DOHH2 (cell line): ENCODE data around the gene PMAIP1.

ENCODE experiments used
- CTCF ChIP-seq: fragments of 200-600 bp; sonication (generic); IDR thresholded peaks from one replicate; pipeline ENCODE4 v1.5.1; 2014; ENCODE audit warnings: antibody characterized with exemption, mild to moderate bottlenecking, low read depth, low read length; ENCODE audit not compliant: poor library complexity, severe bottlenecking
- EZH2phosphoT487 ChIP-seq: fragments of 200-600 bp; sonication (generic); IDR thresholded peaks from 2 replicates; pipeline ENCODE4 v1.6.1; 2017; ENCODE audit warnings: borderline replicate concordance, mild to moderate bottlenecking, antibody characterized with exemption, low read length, moderate library complexity, mixed read lengths

GRCh38 chr18:59851784-59852399 is 47.9 kb upstream of the PMAIP1 start:
- TF ChIP-seq CTCF (no peak), EZH2phosphoT487 (no peak)
